Stromal cell of bone marrow (primary cell): ENCODE data around the gene MED13L.

Source experiments
- DNase-seq: peaks from one replicate; pipeline ENCODE4 v3.0.0-alpha.2; 2012; ENCODE audit warnings: low read depth

The MED13L gene

DNA sequence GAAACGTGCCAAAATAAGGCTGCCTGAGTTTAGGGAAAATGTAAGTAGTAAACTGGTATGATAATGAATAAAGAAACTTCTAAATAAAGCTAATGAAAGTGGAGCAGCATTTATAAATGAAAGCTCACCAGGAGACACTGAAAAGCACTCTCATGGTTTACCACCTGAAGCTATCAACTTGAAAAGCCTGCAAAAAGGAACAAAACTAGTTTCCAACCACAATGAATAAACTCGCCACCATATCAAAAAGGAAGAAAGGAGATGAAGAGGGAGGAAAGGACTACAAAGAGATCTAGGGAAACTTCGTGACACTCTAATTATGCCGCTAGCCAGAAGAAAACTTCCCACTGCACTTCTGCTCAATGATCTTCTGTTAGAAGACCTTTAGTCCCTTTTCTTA, 66.7 kb downstream of the MED13L start:
- no peak for DNase-seq

DNA sequence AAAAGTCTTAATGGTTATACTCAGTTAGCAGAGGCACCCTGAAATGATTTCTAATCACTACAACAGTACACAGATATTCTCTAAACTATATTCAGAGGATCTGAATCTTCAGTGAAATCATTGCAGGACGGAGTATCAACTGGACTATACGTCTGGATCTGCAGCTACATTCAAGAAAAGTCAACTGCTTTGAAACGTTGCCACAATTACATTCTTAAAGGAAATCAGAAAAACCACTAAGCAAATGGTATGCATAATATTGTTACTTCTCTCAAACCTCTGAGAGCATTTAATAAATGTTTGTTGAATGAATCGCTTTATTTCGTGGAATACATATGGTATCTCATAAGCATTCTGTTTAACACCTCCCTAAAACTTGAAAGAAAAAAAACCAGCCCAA, 67.4 kb downstream of the MED13L start:
- no peak for DNase-seq

DNA sequence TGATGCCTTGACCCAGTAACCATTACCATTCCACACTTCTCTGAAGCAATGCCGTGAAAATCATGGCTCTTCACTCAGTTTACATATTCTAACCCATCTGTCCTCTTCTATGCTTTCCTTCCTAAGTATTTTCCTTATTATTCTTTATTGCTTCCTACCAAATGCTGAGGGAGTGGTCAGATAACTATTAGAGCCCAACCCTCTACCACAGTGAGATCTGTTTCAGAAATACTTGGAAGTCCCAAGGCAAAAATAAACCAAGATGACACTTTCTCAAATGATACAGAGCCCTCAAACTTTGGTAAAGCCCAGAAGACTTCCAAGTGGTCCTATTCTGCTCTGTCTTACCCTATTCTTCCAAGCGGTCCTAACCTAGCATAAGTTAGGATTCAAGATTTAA, 68.0 kb downstream of the MED13L start:
- DNase-seq: no peak

DNA sequence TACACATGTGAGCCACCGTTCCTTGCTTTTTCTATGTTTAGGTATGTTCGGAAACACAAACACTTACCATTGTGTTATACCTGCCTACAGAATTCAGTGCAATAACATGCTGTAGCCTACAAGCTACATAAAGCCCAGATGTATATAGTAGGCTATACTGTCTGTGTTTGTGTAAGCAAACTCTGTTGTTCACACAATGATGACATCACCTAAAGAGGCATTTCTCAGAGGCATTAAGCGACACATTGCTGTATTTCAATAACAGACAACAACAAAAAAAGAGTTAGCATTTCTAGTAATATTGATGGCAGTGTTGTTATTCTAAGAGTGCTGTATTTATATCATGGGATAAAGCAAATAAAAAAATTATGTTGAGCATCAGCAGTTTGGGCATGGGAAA, 70.2 kb downstream of the MED13L start:
- DNase-seq: no peak

DNA sequence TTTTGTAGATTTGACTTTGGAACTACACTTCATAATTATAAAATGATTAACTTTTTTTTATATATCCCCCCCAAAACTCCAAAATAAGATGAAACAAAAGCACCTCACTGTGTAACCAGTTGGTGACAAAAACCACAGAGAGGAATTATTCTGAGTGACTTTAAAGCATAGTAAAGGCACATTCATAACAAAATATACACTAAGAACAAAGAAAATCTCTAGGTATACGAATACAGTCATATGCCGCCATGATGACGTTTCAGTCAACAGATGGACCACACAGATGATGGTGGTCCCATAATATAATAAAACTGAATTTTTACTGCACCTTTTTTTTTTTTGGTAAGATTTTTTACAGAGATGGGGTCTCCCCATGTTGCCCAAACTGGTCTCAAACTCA, 70.7 kb downstream of the MED13L start:
- no peak for DNase-seq

DNA sequence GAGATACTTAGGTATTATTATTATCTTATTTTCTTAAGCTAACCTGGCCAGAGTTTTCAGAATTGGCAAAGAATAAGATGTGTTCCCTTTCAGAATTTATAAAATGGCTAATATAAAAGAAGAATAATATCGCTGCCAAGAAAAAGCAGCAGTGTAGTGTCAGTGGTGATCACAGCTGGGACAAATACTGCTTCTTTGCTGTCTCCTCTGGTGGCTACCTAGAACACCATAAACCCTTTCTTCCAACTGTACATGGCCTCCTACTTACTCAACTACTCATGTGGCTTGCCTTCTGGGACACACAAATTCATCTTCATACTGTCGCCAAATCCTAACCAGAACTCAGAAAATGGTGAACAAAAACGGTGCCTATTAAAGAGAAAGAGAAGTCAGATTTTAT, 72.7 kb downstream of the MED13L start:
- DNase-seq: no peak

DNA sequence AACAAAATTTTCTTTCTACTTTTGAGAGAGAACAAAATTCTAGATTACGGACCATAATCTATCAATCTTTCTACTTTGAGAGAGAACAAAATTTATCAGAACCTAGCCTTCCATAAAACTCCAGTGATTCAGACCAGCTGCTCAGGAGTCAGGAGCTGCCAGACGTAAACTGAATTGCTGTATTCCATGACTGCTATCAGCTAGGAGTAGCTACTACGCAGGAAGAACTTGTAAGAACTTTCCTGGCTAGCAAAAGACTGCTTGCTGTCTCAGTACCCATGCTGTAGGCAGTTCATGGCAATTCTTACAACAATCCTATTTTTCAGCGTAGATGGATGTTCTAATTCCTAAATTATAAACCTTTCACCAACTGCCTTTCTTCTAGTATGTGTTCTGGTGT, 73.3 kb downstream of the MED13L start:
- no peak for DNase-seq

DNA sequence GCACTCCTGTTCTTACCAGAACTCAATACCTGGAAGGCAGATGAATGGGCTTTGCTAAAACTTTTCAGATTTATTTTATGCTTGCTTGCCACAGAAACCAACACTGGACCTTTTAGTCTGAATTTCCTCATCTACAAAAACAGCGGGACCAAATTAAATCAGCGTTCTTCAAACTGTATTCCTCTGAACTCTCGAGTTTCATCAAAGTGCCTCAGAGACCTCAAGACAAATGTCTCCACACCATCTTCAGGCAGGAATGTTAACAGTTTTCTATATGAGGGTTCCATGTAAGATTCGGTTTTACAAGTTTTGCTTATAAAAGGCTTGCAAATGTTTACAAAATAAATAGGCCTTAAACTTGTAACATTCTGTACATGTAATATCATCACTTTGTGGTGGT, 74.6 kb downstream of the MED13L start:
- DNase-seq: no peak

DNA sequence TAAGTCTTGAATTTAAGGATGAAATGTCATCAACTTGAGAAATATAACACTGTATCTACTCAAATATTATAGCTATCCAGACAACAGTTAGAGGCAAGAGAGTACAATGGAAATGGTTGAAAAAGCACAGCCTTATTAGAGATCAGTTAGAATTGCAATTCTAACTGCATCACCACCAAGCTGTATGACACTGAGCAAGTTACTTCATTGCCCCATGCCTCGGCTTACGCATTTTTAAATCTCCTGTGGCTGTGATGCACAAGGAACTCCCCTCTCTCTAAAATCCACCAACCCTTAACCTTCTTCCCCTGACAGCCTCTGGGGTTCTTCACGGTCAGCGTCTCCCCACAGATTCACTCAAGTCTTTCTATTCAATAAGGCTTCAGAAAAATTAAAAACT, 75.1 kb downstream of the MED13L start:
- peak; percentile 32 for DNase-seq

DNA sequence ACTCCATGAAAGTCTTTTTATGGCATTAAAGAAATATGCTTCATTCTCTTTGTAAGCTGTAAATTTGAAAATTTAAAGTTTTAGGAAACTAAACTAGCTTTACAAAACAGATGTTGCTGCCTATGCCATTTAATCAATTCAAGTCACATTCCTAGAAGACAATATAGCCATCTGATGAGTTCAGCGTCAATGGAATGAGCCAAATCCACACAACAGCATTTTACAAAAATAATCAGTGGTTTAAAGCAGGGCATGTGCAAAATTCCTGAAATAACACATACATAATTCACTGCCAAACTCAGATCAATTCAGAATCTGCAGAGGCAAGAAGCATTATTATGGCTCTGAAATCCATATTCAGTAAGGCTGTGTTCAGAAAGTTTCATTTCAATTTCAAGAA, 75.6 kb downstream of the MED13L start:
- DNase-seq: no peak

DNA sequence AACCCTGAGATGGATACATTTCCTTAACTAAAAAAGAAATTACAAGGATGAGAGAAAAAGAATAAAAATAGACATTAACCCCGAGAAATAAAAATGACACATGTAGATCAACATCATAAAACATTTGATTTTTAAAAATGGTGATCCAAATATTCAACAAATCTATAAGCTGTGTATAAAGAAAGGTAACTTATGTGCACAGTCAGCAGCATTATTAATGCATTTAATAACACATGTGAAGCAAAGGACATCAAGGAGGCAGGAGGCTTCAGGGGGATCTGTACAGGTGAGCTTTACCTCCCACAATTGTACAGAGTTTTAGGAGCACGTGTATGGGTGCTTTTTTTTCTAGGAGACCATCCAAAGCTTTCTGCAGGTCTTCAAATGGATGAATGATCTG, 76.1 kb downstream of the MED13L start:
- DNase-seq: no peak

DNA sequence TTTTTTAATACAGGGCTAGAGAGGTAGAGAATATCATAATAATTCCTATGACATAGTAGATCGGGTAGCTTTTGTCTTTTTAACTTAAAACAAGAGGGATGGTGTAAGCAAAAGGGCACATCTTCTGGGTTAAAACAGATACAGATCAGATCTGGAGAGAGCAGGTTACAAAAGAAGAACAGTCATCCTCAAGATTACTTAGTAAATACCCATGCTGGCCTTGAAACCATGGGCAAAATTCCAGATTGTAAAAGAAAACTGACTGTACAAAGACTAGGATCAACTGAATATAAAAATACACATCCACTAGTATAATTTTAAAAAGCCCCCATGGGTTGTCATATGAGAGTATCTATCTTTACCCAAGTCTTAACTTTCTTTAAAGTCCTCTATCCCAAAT, 76.7 kb downstream of the MED13L start:
- peak; percentile 30 for DNase-seq

DNA sequence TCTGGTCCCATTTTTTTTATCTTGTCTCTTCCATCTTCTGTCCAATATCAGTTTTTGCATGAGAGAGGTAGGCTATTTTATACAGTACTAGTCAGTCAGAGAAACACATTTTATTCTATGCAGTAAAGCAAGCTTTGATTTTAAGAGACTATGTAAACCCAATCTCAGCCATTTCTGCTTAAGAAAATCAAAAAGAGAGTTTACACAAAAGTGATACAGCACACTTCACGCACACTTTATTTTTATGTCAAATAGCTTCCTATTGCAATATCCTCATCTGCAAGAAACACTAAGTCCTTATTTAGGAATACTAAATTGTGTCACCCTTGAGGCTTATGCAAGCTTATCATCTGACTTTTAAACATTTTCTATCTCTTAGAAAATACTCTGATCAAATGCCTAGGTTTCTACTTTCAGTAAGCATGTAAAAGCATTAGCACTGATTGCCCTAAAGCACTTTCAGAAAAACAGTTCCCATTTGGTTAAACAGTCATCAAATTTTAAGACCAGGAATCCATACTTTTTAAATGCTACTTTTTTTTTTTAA, 78.3 kb downstream of the MED13L start:
- DNase-seq: no peak

DNA sequence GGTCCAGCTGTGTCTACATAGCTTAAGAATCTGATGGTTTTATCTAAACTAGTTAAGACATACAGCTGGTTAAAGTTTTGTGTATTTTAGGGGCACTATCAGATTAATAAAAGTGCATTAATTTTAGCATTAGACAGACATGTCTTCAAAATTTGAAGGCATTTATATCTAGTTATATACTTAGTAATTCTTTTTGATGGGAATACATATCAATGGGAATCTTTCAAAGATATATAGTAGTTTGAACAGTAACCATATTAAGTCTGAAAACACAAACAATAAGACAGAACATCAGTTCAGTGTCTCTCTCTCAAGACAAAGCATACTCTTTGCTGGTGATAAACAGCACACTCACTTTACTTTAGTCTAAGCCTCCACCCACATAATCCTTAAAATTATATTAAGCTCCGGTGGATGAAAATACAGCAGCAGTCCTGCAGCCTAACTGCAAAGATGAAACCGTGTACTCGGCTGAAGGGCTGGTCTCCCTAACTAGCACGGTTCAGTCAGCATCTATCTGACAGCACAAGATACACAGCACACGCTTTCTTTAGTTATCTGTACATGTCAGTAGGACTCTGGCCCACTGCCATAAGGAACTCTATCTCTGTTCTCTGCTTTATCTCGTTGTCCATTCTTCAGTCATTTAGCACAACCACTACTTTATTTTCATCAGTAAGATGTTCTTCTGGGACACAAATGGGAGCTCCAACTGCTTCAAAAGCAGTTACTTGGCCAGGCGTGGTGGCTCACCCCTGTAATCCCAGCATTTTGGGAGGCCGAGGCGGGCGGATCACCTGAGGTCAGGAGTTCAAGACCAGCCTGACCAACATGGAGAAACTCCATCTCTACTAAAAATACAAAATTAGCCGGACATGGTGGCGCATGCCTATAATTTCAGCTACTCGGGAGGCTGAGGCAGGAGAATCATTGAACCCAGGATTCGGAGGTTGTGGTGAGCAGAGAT, 80.5 kb downstream of the MED13L start:
- DNase-seq: no peak

DNA sequence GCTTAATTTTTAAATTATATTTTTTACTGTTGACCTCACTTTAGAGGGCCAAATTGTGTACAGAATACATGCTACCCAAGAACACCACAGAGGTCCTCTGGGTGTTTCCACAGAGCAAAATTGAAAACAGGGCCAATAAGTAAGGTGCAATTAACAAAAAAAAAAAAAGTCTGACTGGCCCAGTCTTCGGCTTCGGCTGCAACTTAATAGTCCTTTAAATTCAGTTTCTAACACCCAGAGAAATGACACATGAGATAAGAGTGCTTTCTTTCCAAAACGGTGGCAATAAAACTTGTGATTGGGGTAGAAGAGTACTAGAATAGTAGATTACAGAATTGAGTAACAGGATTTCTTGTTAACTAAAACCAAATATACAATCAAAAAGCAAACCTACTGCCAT, 81.3 kb downstream of the MED13L start:
- no peak for DNase-seq

DNA sequence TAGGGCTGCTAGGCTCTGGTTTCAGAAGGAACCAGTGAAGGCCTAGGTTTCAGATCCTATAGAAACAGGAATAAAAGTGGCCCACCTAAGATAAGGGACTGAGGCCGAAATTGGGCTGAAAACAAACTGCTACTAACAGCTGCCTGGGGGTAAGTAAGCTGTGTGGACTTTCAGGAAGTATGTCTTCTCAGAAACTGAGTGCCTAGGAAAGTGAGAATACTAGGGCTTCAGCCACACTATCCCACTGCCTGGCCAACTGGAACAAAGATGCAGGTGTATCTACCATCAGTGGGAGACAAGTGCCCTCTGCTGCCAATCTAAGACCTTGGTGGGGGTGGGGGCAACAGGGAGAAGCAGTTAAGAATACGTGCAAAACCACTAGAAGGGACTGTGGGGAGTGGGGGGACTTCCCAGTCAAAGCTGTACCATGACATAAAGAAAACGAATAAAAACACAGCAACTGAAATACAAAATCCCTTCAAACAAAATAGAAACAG, 82.5 kb downstream of the MED13L start:
- DNase-seq: no peak

DNA sequence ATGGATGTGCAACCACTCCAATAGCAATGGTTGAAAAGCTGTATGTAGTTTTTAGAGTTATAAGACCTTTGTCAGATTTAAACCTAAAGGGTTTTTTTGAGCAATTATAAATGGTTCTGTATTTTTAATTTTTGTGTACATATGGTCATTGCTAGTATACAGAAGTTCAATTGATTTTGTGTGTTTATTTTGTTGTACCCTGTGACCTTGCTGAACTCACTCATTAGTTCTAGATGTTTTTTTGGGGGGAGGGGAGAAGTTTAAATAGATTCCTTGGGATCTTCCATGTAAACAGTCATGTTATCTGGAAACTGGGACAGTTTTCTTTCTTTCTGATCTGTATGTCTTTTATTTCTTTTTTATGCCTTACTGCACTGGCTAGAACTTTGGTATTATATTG, 87.8 kb downstream of the MED13L start:
- no peak for DNase-seq

DNA sequence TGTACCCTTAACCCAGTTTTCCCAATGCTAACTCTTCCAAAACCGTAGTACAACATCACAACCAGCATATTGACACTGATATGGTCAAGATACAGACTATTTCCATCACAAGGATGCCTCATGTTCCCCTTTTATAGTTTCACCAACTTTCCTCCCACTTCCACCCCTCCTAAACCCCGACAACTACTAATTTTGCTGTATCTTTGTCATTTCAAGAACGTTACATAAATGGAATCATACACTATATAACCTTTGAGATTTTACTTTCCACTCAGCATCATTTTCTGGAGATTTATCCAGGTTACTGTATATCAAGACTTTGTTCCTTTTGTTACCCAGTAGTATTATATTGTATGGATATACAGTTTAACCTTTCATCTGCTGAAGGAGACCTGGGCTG, 88.9 kb downstream of the MED13L start:
- no peak for DNase-seq

DNA sequence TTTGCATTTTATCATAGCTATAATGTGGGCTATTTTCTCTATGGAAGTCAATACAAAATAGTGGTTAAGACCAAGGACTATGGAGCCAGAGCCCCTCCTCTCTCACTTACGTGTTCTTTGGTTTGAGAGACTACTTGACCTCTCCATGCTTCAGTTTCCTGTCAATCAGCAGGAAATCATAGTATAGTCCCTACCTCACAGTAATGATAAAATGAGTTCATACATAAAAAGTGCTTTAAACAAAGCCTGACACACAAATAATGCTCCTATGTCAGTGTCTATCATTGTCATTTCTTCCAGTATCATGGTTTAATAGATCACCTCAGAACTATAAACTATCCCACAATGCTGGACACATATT, 90.4 kb downstream of the MED13L start:
- DNase-seq: no peak

DNA sequence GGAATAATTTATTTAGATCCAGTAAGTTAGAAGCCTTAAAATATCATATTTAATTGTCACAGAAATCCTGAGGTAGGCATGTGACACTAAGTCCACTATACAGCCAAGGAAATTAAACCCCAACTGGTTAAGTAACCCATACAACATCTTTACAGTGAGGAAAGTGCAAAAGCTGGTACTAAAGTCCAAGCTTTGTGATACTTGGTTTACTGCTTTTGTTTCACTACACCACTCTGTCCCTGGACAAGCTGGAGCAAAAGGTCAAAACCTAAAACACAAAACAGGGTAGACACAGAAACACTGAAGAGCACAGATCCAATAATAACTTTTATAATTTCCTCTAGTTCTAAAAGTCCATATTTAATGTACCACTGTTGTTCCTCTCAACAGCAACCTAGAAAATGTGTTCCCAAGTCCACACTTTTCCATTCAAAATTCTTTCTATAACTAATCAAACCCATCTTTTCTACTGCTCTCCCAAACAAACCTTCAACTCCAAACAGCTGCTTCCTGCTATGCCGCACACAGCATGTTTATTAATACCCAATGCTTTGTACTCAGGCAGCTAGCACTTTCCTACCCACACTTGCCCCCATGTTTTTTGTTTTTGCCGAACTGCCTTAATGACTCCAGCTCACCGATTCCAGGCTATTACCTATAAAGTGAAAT, 90.9 kb downstream of the MED13L start:
- DNase-seq: no peak

DNA sequence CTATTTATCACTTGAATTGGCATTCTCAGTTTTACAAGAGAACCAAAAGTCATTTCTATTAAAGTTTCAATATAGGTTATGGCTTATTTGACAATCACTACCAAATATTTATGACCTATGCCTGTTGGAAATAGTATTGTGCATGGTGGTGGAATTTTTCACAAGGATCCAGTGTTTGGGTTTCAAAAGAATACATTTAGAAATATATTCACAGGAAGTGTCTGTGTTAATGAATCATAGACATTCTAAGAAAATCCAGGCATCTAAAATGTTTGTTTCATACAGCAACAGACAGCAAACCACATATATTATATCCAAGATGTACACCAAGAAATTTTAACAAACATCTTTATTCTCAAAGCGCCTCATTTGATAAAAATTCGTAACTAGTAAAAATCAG, 92.7 kb downstream of the MED13L start:
- no peak for DNase-seq

DNA sequence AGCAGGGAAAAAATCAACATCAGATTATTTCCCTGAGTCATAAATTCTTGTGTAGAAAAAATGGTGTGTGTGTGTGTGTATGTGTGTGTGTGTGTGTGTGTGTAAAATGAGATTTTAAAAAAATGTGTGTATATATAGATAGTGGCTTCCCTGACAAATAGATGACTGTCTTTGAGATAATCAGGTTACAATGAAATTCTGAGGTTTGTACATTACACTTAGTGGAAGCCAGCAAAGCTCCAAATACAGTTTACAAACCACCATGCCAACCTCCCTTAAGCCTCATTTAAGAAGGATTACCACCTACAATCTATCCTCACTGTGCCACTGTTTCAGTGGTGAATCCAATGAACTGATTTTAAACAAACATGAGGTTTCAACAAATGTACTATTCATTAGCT, 93.8 kb downstream of the MED13L start:
- DNase-seq: no peak

DNA sequence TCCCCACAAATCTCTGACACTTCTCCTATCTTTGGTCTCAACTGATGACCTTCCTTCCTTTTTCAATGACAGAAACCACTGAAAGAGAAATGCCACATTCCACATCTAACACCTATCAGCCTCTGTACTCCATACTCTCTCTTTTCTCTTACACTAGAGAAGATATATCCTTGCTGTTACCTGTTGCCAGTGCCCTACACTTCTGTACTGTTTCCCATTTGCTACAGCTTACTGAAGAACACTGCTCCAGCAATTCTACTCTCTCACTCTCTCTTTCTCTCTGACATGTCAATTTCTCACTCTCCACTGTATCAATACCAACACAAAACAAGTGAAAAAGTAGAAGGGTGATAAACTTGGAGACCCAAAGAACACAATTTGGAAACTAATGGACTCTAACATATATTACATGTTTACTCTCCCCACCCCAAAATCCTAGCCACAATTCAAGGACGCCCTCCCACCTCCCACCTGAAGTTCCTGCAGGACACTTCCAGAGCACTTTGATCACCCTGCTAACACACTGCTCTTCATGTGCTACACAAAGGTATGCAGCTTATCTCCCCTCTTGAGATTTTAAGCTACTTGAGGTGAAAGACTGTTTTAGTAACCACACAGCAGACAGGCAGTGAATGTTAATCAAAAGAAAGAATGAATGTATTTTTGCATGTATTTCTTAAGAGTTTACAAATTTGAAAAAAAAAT, 95.0 kb downstream of the MED13L start:
- no peak for DNase-seq
